Transverse colon (tissue), 4 donors: ENCODE results near the gene AGO1. TPM values are rescaled to one million over a fixed set of nuclear protein-coding genes. Genes with fewer than 3 reads are reported as not detected.
"Not testable (repeated sequence)": the region's sequence is repeated elsewhere in the genome, so short reads cannot be mapped to it uniquely, and the experiment has no call there.

Experiments used
- DNase-seq: peaks from one replicate; pipeline ENCODE4 v3.0.0-alpha.2; 2019
- H3K27ac ChIP-seq, 4 donors: fragments of 200-600 bp; sonication (generic); 2 replicates each; pipeline ENCODE4 v1.5.1; 2016 to 2018; ENCODE audit warnings: inconsistent platforms in 4 of 4
- H3K27me3 ChIP-seq: fragments of 200-600 bp; sonication (generic); 2 replicates; pipeline ENCODE4 v1.5.1; 2017; ENCODE audit warnings: inconsistent platforms
- H3K36me3 ChIP-seq, 4 donors: fragments of 200-600 bp; sonication (generic); 2 replicates each; pipeline ENCODE4 v1.5.1; 2017 to 2019; ENCODE audit warnings: inconsistent platforms in 4 of 4
- H3K4me1 ChIP-seq, 4 donors: fragments of 200-600 bp; sonication (generic); 2 replicates each; pipeline ENCODE4 v1.5.1; 2017 to 2020; ENCODE audit warnings: inconsistent platforms in 4 of 4
- H3K4me3 ChIP-seq, 4 donors: fragments of 200-600 bp; sonication (generic); 1 replicate in 1 of 4; 2 replicates in 3 of 4; pipeline versions ENCODE4 v1.5.1 to v1.6.1; 2017 to 2019; ENCODE audit warnings: inconsistent platforms in 4 of 4
- H3K9me3 ChIP-seq, 2 donors: fragments of 200-600 bp; sonication (generic); 2 replicates each; pipeline ENCODE4 v1.5.1; 2017 to 2019; ENCODE audit warnings: inconsistent platforms in 2 of 2
- CTCF ChIP-seq, 5 experiments: fragments of 200-600 bp in 3 of 5; fragments of 450-650 bp in 2 of 5; sonication (generic) in 3 of 5; IDR thresholded peaks; 1 replicate in 2 of 5; 2 replicates in 3 of 5; pipeline ENCODE4 v1.5.1; 2016 to 2017; ENCODE audit warnings: antibody characterized with exemption in 5 of 5, inconsistent platforms in 3 of 5, mild to moderate bottlenecking in 2 of 5, moderate library complexity in 1 of 5
- EP300 ChIP-seq: sonication (generic); formaldehyde crosslinking; IDR thresholded peaks from one replicate; pipeline ENCODE4 v1.6.1; 2017; ENCODE audit warnings: antibody characterized with exemption, low read depth
- POLR2A ChIP-seq: fragments of 450-650 bp; IDR thresholded peaks from one replicate; pipeline ENCODE4 v1.6.1; 2016; ENCODE audit warnings: antibody characterized with exemption, mild to moderate bottlenecking, moderate library complexity
- POLR2AphosphoS5 ChIP-seq, 3 donors: sonication (generic); formaldehyde crosslinking; IDR thresholded peaks; one replicate each; pipeline ENCODE4 v1.6.1; 2016; ENCODE audit warnings: antibody characterized with exemption in 3 of 3
- WGBS, 2 donors: methylation state at CpG; one replicate each; pipeline ENCODE4 v1.1.5; 2018; ENCODE audit warnings: low coverage in 1 of 2; 5-methylcytosine and 5-hydroxymethylcytosine counted together
- in situ Hi-C, 4 donors: fragments of 200-750 bp; cut with MboI; loops; one replicate each; pipeline versions ENCODE4 v1.15.0 to v1.15.1; 2017; ENCODE audit warnings: low sequenced_read_pairs in 3 of 4, low pct_ligation_motif_present in 1 of 4, low pct_unique_long_range_greater_than_20kb in 1 of 4
- intact Hi-C: fragments of 100-400 bp; cut with DNase I; formaldehyde crosslinking; loops from one replicate; pipeline ENCODE4 v1.15.1; 2023; ENCODE audit warnings: low total_unique reads
- total RNA-seq, 4 donors: library from RNA; depleted of rRNA; stranded (reverse); fragments of >200 nt; gene quantifications; one replicate each; pipeline ENCODE4 v1.1.0, GENCODE V29; 2016

AGO1 gene
- total RNA-seq, 4 donors from 2014 or later = 20.6 to 40.2 (median 24.0) TPM

GRCh38 chr1:35866991-35867390 lies 16.0 kb upstream of the AGO1 start:
- DNase-seq = no peak
- intact Hi-C loops (no loop called here), in situ Hi-C loops (no loop called here)
- Histone ChIP-seq H3K9me3 (no peaks in the 10 kb centered on the region), H3K4me3 (no peak overlapping the region), H3K27ac (no peak overlapping the region), H3K36me3 (no peaks in the 10 kb centered on the region), H3K4me1 (no peaks in the 10 kb centered on the region), H3K27me3 (no peaks in the 10 kb centered on the region)
- TF ChIP-seq EP300 (no peak), POLR2A (no peak)
- 83% methylated on average over 1 to 3 of the region's 3 CpGs for WGBS, 2 donors

GRCh38 chr1:35869245-35869950 lies 13.6 kb upstream of the AGO1 start:
- H3K4me3 ChIP-seq, H3K36me3 ChIP-seq, DNase-seq, intact Hi-C loops, H3K9me3 ChIP-seq, H3K27ac ChIP-seq, H3K27me3 ChIP-seq, H3K4me1 ChIP-seq, in situ Hi-C loops: not testable (repeated sequence)
- 87 to 89% methylated on average over 12 to 34 of the region's 34 CpGs for WGBS, 2 donors

GRCh38 chr1:35870651-35871309 lies 12.2 kb upstream of the AGO1 start:
- H3K9me3 ChIP-seq = no peaks in the 10 kb centered on the region
- no peaks in the 10 kb centered on the region for H3K27me3 ChIP-seq
- intact Hi-C loops = no loop called here
- no peak overlapping the region for H3K4me3 ChIP-seq
- in situ Hi-C loops = no loop called here
- no peaks in the 10 kb centered on the region for H3K4me1 ChIP-seq
- WGBS, 2 donors = 86 to 92% methylated on average over 2 of the region's 2 CpGs
- DNase-seq = no peak
- H3K36me3 ChIP-seq = no peaks in the 10 kb centered on the region
- TF ChIP-seq EP300 (no peak), POLR2AphosphoS5 (IDR thresholded peaks at IDR 0.05) (no peak), POLR2A (no peak), CTCF (IDR thresholded peaks at IDR 0.05) (no peak)
- H3K27ac ChIP-seq = no peak overlapping the region

- no peak for DNase-seq
- no peaks in the 10 kb centered on the region for H3K9me3 ChIP-seq
- intact Hi-C loops = no loop called here
- H3K4me3 ChIP-seq = no peak overlapping the region
- no peak overlapping the region for H3K27ac ChIP-seq
- no peaks in the 10 kb centered on the region for H3K36me3 ChIP-seq
- no peaks in the 10 kb centered on the region for H3K4me1 ChIP-seq
- H3K27me3 ChIP-seq = no peaks in the 10 kb centered on the region
- in situ Hi-C loops = no loop called here
- TF ChIP-seq POLR2AphosphoS5 (IDR thresholded peaks at IDR 0.05) (no peak), CTCF (IDR thresholded peaks at IDR 0.05) (no peak), EP300 (no peak), POLR2A (no peak)
- 74 to 84% methylated on average over 3 to 4 of the region's 4 CpGs for WGBS, 2 donors
These were observed 9.7 kb upstream of the AGO1 start for GRCh38 chr1:35873243-35873750.

GRCh38 chr1:35874115-35874514 lies 8.9 kb upstream of the AGO1 start:
- H3K36me3 ChIP-seq, H3K9me3 ChIP-seq, H3K27me3 ChIP-seq, H3K4me3 ChIP-seq, DNase-seq, in situ Hi-C loops, intact Hi-C loops, H3K27ac ChIP-seq, H3K4me1 ChIP-seq: not testable (repeated sequence)
- WGBS, 2 donors = 84 to 90% methylated on average over 2 to 4 of the region's 4 CpGs
